LoVo (cell line): Measurements from ENCODE around the gene LRRC25.

Experiments used
- DNase-seq: peaks from one replicate; pipeline ENCODE4 v3.0.0-alpha.2; 2016; ENCODE audit warnings: low spot score

Gene LRRC25

DNA sequence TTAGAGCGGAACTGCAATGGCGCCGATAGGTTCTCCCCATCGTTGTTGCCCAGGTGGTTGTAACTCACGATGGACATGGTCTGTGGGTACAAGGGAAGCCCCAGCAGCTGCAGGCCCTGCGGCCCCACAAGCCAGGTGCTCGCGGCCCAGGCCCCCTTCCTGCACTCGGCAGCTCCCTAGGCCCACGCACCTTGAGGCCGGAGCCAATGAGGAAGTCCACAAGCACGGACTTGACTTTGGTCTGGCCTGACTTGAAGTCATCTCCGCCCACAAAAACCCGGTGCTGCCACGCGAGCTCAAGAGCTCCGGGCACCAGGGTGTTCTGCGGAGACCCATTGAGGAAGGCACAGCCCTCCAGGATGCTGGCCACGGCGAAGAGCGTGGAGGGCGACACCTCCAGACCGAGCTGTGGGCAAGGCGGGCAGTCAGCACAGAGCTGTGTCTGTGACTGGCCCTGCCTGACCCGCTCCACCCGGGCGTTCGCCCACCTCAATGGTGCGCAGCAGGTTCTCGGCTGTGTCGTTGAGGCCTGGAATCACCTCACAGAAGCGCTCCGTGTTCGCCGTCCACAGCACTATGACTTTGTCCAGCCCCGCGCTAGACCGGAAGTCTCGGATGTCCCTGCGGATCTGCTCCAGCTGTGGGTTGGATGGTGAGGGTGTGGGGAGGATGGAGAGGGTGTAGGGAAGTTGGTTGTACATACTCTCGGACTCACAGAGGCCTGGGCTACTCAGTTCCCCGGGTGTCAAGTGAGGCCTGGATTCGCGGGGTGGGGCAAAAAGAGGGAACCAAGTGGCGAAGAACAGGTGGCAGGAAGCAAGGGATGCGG lies 38.6 kb upstream of the LRRC25 start:
- DNase-seq, result no peak

DNA sequence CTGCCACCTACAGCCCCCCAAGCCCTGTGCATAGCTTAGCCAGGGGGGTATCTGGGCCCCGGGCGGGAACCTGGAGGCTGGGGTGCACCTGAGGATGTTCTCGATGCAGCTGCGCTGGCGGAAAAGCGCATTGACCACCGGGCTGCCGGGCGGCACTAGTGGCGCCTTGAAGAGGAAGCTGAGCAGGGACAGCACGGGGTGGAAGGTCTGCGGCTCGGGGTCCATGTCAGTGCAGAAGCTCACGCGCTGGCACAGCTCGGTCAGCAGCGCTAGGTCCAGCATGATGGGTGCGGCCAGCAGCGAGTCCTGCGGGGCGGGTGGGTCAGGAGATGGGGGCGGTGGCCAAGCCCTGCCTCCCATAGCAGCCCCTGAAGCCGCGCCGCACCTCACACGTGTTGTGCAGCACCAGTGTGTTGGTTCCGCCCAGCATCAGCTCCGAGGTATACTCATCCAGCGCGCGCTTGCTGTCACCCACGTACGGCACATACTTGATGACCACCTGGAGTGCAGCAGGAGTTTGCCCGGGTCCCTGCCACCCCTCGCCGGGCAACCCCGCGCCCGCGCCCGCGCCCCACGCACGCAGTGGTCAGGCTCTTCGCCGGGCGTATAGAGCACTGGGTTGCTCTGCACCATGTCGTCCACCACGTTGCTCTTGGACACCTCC lies 37.9 kb upstream of the LRRC25 start:
- DNase-seq, result no peak

DNA sequence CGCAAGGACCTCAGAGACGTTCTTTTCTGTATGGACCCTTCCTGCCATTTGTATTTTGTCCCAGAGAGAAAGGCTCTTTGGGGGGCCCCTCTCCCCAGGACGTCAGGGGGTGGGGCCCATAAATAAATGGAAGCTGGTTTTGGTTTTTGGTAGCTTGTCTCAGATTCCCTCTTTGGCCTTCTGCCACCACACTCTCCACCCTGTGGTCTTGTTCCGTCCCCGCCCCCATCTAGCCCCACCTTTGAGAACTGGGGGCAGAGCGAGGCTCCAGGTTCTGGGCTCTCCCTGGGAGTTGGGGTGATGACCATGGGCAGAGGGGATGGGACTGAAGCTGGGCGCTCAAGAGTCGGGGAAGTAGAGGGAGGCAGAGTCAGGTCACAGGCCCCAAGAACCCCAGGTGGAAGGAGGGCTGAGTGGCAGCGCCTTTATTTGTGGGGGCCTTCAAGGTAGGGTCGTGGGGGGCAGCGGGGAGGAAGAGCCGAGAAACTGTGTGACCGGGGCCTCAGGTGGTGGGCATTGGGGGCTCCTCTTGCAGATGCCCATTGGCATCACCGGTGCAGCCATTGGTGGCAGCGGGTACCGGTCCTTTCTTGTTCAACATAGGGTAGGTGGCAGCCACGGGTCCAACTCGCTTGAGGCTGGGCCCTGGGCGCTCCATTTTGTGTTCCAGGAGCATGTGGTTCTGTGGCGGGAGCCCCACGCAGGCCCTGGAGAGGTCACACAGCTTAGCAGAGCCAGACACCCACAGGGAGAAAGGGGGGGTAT lies 37.2 kb upstream of the LRRC25 start:
- no peak for DNase-seq

DNA sequence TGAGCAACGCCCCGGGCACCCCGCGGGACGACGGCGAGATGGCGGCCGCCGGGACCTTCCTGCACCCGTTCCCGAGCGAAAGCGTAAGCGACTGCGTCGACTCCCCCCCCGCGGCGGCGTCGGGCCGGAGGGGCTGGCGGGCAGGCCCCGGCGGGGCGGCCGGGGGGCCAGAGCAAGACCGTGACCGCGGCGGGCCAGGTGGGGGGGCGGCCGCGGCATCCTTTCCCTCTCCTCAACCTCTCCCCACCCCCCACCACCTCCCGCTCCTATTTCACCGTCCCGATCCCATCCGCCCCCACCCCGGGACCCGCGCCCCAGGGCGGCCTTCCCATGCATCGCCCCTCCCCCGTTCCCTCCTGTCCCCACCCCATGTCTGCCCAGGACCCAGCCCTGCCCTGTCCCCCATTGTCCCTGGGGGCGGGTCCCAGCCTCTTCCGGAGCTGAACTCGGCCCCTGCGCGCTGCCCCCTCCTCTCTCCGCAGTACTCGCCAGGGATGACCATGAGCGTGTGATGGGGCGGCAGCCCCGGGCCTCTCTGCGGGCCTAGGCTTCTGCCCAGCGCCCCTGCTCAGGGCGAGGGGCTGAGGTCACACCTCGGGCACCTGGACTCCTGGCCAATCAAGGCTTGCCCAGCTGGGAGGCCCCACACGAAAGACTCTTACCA lies 36.4 kb upstream of the LRRC25 start:
- DNase-seq, result no peak

DNA sequence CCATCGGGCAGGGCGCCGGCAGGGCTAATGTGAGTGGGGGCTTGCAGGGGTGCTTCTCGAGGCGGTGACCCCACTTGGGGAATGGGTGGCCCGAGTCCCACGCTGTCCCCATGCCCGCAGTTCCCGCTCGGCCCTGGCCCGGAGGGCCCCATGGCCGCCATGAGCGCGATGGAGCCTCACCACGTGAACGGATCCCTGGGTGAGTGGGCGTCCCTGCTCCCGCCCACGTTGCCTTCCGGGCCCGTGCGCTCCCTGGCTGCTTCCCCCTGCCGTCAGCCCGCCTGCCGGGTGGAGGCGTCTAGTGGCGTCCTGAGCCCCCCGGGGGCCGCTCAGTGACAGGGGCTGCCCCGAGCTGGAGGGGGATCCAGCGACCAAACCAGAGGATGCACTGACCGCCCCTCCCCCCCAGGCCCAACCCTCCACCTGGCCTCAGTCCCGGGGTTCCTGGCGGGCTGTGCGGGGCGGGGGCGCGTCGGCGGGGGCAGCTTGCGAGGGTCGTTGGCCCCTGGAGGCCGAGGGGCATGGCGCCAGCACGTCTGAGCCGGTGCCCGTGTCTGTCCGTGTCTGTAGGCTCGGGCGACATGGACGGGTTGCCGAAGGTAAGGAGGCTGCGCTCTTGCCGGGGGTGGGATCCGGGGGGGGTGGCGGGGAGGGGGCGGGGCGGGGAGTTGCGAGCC lies 35.7 kb upstream of the LRRC25 start:
- no peak for DNase-seq

DNA sequence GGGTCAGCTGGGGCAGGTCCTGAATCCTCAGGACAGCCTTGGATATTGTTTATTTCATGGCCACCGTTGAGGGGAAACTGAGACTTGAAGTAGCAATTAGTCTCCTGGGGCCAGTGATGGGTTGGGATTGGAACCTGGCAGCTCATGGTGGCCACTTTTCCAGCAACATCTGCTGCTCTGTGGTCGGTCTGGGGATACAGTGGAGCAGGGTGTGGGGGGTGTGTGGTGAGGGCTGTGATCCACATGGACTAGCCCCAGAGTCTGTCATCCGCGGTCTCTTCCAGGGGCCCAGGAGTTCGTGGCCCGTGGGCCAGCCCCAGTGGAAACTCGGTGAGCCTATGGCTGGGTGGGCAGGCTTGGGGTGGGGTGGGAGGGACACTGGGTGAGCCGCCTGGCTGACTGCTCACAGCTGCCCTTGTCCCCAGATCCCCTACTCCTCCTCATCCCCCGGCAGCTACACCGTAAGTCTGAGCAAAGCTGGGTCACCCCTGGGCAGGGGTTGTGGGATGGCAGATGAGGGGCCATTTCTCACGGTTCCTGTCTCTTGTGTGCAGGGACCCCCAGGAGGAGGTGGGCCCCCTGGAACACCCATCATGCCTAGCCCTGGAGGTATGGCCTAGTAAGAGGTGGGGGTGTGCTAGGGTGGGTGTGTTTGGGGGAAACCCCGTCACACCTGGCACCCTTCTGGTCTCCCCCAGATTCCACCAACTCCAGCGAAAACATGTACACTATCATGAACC lies 35.0 kb upstream of the LRRC25 start:
- DNase-seq, result no peak

DNA sequence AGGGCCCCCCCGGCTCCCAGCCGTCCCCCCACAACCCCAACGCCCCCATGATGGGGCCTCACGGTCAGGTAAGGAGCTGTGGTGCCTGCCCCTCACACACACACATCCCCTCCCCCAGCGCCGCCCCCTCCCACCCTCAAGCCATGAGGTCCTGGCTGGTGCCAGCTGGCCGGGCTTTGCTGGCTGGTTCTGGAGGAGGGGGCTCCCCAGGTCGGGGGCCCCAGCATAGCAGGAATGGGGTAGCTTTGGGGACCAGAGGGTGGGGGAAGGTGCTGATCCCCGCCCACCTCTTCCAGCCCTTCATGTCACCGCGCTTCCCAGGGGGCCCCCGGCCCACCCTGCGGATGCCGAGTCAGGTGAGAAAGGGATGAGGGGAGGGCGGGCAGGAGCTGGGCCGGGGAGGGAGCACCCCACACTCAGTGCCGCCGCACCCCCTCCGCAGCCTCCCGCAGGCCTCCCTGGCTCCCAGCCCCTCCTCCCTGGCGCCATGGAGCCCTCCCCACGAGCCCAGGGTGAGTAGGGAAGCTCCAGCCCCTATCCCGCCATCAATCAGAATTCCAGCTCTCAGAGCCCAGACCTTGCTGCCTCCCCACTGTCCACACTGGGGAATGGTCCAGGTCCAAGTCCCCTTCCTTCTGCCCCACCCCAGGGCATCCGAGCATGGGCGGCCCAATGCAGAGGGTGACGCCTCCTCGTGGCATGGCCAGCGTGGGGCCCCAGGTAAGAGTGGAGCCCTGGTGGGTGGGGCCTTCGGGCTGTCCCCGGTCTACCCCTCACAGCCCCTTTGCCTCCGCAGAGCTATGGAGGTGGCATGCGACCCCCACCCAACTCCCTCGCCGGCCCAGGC lies 34.2 kb upstream of the LRRC25 start:
- no peak for DNase-seq

DNA sequence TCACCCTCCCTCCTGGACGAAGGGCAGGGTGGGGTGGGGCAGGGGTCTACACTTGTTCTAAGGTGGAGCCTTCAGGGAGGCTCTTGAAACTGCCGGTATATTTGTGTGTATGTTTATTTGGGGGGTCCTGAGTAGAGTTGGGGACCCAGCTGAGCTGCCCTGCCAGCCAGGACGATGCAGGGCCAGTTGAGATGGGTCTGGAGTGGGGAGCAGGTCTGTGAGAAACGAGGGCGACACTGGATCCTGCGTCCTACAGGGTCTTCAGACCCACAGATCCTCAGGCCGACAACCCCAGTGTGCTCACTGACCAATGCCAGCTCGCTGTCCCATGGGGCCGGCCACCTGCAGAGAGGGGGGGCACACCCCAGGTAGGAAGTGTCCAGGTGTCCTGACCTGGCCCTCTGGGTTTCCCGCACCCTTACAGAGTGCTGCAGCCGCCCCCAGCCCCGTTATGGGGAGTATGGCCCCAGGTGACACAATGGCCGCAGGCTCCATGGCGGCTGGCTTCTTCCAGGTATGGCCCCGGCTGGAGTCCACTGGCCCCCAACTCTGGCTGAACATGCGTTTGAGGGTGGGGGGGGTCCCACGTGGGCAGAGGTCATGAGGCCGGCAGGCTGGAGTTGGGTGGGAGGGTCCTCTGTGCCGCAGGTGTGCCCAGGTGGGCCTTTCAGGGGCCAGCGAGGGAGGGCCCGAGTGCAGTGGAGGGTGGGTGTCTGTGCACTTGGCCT lies 33.2 kb upstream of the LRRC25 start:
- DNase-seq, result no peak

DNA sequence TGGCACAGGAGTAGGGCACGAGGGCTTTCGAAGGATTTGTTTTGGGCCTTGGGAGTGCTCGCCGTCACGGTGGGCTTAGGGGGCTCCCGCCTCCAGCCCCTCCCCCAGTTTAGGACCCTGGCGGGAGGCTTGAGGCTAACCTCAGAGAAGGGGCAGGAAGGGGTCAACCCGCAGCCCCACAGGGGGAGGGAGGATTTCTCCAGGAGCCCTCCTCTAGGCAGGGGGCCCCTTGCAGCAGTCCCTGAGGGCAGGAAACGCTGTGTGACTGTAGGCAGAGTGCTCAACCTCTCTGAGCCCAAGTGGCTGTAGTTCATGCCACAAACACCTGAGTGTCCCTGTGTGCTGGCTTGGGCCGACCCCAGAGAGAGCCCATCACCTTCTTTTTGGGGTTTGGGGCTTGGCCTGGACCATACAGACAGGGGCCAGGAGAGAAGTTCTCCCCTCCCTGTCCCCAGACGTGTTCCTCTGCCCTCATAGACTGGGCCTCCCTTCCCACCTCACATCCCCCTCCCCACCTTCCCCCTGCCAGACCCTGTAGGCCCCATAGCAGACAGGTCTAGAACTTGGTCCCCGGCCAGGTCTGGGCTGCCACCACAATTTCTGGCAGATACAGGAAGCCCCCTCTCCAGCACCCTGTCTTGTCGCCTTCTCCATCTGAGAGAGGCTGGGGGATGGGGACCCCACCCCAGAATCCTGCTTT lies 32.4 kb upstream of the LRRC25 start:
- no peak for DNase-seq

DNA sequence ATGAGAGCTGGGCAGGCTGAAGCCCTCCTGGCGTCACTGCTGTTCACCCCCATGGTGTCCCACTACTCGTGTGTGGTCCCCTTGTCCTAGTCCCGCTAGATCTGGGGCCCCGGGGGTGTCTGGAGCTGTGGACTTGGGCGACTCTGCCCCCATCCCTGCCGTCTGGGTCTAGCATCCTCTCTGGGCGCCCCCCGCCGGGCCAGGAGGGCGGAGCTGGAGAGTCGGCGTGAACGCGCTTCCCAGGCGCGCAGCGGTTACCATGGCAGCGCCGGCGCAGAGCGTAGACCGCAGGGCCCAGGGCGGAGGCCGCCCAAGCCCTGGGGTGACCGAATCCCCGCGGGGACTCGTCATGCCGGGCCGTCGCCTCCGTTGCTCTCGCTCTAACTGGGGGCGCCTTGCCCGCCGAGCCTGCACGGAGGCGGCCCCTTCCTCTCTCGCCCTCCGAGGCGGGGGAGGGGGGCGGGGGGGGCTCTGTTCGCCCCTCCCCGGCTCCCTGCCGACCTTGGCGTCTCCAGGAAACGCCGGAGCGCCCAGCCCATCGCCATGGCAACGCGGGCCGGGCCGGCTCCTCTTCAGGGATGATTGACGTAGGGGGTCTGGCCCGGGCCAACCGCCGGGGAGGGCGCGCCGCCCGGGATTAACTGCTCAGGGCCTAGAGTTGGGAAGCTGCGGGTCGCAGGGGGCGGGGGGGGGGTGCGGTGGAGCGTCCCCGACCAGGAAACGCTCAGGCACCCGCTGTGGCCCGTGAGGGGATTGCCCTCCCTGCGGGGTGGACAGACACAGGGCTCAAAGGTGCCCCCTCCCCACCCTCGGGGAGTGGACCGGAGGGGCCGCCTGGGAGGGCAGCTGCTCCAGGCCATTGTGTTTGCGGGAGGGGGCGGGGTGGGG lies 31.6 kb upstream of the LRRC25 start:
- no peak for DNase-seq

DNA sequence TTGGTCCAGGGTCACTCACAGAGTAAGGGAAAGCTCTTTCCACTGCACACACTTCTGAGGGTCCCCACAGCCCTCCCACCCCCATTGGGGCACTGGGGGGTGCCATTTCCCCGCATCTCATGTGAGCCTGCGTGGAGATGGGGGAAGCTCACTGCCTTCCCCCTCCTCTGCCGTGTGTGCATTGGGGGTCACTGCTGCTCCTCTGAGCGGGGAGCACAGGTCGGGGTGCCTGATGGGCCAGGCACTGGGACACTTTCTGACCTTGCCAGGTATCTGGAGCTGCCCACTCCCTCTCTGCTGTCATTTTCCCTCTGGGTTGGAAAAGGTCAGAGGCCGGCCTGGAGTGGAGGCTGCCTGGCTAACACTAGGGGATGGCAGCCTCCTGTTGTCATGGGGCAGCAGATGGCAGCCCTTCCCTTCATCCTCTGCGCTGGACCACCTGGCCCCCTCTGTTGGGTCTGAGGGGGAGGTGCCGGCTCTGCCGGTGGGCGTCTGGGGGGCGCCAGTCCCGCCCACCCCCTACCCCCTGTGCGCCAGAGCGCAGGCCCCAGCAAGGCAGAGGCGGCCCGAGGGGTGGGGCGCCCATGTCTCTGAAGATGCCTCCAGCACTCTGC lies 30.9 kb upstream of the LRRC25 start:
- no peak for DNase-seq

DNA sequence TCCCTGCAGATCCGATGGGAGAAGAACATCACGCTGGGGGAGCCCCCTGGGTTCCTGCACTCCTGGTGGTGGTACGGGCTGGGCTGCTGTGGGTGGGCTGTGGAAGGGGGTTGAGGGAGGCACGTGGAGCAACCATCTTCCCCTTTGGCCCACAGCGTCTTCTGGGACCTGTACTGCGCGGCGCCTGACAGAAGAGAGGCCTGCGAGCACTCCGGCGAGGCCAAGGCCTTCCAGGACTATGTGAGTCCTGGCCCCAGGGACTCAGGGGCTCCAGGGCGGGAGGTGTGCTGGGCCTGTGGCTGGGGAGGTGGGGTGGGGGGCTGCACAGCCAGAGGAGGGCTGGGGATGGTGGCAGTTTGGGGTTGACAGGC lies 30.3 kb upstream of the LRRC25 start:
- no peak for DNase-seq

DNA sequence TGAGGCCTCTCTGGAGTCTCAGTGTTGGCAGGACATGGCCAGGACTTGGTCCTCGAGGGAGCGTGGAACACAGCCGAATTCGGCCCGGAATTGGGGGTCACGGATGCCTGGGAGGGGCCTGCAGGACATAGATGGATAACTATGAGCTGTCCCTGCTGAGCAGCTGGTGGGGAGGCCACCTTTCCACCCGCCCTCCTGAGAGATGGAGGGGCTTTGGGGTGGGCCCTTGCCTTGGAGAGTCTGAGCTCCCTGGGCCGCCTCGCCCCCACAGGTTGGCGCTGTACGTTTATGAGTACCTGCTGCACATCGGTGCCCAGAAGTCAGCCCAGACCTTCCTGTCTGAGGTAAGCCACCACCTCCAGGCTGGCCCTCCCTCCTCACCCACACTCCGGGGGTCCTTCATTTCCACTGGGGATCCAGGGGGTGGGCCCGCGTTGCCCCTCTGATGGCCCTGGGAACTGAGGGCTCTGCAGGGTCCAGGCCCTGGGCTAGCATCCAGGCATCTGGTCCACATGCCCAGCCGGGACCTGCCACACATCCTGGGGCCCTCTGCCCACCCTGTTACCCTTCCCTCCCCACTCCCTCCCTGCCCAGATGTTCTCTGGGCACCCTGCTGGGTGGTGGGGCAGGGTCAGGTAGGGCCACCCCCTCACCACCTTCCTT lies 29.8 kb upstream of the LRRC25 start:
- DNase-seq, result no peak

DNA sequence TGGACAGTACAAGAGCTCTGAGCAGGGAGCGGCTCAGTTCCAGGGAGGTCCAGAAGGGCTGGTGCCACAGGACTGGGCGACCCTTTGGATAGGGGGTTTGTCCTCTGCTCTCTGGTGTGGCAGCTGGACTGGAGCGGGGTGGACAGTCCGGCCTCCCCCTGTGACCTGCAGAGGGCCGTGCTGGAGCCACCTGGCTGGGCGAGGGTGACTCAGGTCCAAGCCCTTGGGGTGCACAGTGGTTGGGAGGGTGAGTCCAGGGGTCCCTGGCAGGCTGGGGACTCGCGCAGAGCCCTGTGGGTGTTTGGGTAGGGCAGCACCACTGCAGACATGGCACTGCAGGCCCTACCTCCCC lies 29.0 kb upstream of the LRRC25 start:
- no peak for DNase-seq

DNA sequence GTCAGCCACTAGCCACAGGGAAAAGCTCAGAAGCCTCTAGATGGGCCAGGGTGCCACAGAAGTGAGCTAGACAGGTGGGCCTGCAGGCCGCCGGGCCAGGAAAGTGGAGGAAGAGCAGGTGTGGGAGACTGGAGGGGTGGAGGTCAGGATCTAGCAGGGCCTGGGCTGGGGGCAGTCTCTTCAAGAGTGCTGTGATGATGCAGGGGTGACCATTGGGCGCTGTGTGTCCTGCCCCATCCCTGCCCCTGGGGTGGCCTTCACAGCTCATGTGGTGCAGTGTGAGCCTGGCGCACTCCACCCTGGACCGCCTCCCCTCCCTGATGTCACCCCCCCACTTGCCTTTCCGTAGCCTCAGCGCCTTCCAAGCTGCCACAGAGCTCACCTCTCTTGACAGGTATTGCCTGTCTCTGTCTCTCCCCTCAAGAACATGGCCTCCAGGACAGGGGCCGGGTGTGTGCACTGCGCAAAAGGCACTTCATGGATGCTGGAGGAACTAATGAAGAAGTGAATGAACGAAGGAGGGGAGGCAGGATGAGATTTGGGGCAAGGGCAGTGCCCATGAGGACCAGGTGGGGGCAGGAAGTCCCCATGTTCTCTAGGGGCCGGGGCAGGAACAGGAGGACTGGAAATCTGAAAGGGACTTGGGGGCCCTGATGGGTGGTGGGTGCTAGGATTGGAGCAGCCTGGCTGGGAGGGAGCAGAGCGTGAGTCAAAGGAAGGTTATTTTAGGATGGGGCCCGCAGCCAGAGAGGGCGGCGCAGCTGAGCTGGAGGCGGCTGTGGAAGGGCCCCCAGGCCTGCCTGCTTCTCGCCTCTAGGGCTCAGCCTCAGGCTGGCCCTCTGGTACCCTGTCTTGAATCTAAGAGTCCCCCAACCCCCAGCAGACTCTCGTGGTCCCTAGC lies 28.3 kb upstream of the LRRC25 start:
- no peak for DNase-seq
